ENCODE data around the gene BLZF1. TPM values are rescaled to one million over a fixed set of nuclear protein-coding genes. Genes with fewer than 3 reads are reported as not detected.
A peak's percentile ranks its signal among the peaks of the same experiment; 100 is the strongest.
"Not testable (repeated sequence)": the region's sequence is repeated elsewhere in the genome, so short reads cannot be mapped to it uniquely, and the experiment has no call there.

BLZF1 gene
- total and polyA plus RNA-seq, 3 experiments from 2014 or later, result 13.5 to 17.4 (median 14.0) TPM

DNA sequence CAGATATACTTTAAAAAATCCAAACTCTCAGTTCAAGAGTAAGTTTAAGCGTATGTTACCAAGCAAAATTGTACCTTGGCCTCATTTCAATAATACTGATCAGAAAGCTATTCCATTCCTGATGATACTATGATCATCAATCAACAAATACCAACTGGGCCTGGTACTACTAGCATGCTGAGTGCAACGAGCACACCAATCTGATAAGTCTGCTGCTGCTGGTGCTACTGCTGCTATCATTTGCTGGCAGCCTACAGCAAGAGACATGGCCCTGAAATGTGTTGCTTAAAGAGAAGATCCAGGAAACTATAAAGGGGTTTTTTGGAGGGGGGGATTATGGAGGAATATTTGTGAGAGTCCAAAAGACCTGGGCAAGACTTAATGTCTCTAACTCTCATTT lies 40.1 kb upstream of the BLZF1 start:
- Mint-ChIP-seq H3K4me3 (no peak overlapping the region), H3K36me3 (peaks cover 12 to 45% (median 13%) of the 10 kb centered on the region in 3 donors), H3K9me3 (peaks cover 12 to 29% (median 18%) of the 10 kb centered on the region in 5 donors), H3K27ac (no peak overlapping the region), H3K27me3 (no peaks in the 10 kb centered on the region), H3K4me1 (peaks cover 9 to 19% (median 14%) of the 10 kb centered on the region in 3 donors)
- POLR2A ChIA-PET, result no interaction called here
- no peak for DNase-seq
- Histone ChIP-seq H3K27me3 (ENCODE audit: insufficient read depth, low read length, poor library complexity, severe bottlenecking) (no peaks in the 10 kb centered on the region), H3K9me3 (ENCODE audit: low read length) (no peaks in the 10 kb centered on the region), H3K36me3 (ENCODE audit: insufficient read depth, low read length) (no peaks in the 10 kb centered on the region), H3K4me3 (ENCODE audit: low read length) (no peak overlapping the region), H3K4me1 (ENCODE audit: insufficient read depth, low read length) (peaks cover 6% of the 10 kb centered on the region), H3K27ac (ENCODE audit: low read depth, low read length) (no peak overlapping the region)
- CTCF ChIA-PET, result no interaction called here

- no peak overlapping the region for H3K4me3 Mint-ChIP-seq
- Histone ChIP-seq H3K27me3 (ENCODE audit: insufficient read depth, low read length, poor library complexity, severe bottlenecking) (no peaks in the 10 kb centered on the region), H3K36me3 (ENCODE audit: insufficient read depth, low read length) (no peaks in the 10 kb centered on the region), H3K4me3 (ENCODE audit: low read length) (no peak overlapping the region), H3K9me3 (ENCODE audit: low read length) (no peaks in the 10 kb centered on the region), H3K4me1 (ENCODE audit: insufficient read depth, low read length) (peaks cover 6% of the 10 kb centered on the region), H3K27ac (ENCODE audit: low read depth, low read length) (no peak overlapping the region)
- H3K9me3 Mint-ChIP-seq, result peaks cover 12 to 29% (median 18%) of the 10 kb centered on the region in 5 donors
- ChIA-PET CTCF (no interaction called here), POLR2A (no interaction called here)
- H3K4me1 Mint-ChIP-seq, result peaks cover 12 to 28% (median 21%) of the 10 kb centered on the region in 3 donors
- no peaks in the 10 kb centered on the region for H3K27me3 Mint-ChIP-seq
- peak overlapping the region in 1 of 8 donors; percentile 20 for H3K27ac Mint-ChIP-seq
- H3K36me3 Mint-ChIP-seq, result peaks cover 9 to 50% (median 11%) of the 10 kb centered on the region in 3 donors
- DNase-seq, result no peak
These were observed 38.6 kb upstream of the BLZF1 start for GRCh38 chr1:169329383-169329782.

GRCh38 chr1:169330927-169331326 lies 37.1 kb upstream of the BLZF1 start:
- Histone ChIP-seq H3K4me1 (ENCODE audit: insufficient read depth, low read length) (peaks cover 6% of the 10 kb centered on the region), H3K27ac (ENCODE audit: low read depth, low read length) (no peak overlapping the region), H3K36me3 (ENCODE audit: insufficient read depth, low read length) (no peaks in the 10 kb centered on the region), H3K4me3 (ENCODE audit: low read length) (no peak overlapping the region), H3K27me3 (ENCODE audit: insufficient read depth, low read length, poor library complexity, severe bottlenecking) (no peaks in the 10 kb centered on the region), H3K9me3 (ENCODE audit: low read length) (no peaks in the 10 kb centered on the region)
- no peak for DNase-seq
- CTCF ChIA-PET, result no interaction called here
- no peak overlapping the region for H3K27ac Mint-ChIP-seq
- H3K27me3 Mint-ChIP-seq, result no peaks in the 10 kb centered on the region
- peaks cover 12 to 33% (median 18%) of the 10 kb centered on the region in 5 donors for H3K9me3 Mint-ChIP-seq
- POLR2A ChIA-PET, result no interaction called here
- H3K4me1 Mint-ChIP-seq, result peaks cover 11 to 33% (median 21%) of the 10 kb centered on the region in 3 donors
- peaks cover 9 to 58% (median 21%) of the 10 kb centered on the region in 3 donors for H3K36me3 Mint-ChIP-seq
- H3K4me3 Mint-ChIP-seq, result no peak overlapping the region

DNA sequence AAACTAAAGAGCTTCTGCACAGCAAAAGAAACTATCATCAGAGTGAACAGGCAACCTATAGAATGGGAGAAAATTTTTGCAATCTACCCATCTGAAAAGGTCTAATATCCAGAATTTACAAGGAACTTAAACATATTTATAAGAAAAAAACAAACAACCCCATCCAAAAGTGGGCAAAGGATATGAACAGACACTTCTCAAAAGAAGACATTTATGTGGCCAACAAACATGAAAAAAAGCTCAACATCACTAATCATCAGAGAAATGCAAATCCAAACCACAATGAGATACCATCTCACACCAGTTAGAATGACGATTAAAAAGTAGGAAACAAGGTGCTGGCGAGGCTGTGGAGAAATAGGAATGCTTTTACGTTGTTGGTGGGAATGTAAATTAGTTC lies 33.3 kb upstream of the BLZF1 start:
- DNase-seq; H3K4me3 ChIP-seq (ENCODE audit: low read length); H3K27me3 Mint-ChIP-seq; H3K36me3 ChIP-seq (ENCODE audit: insufficient read depth, low read length); H3K27ac Mint-ChIP-seq; H3K4me1 ChIP-seq (ENCODE audit: insufficient read depth, low read length); H3K4me3 Mint-ChIP-seq; H3K27me3 ChIP-seq (ENCODE audit: insufficient read depth, low read length, poor library complexity, severe bottlenecking); POLR2A ChIA-PET; H3K27ac ChIP-seq (ENCODE audit: low read depth, low read length); H3K9me3 ChIP-seq (ENCODE audit: low read length): not testable (repeated sequence)
- H3K36me3 Mint-ChIP-seq, result peaks cover 10 to 53% (median 23%) of the 10 kb centered on the region in 3 donors
- H3K9me3 Mint-ChIP-seq, result peaks cover 5 to 22% (median 7%) of the 10 kb centered on the region in 5 donors
- CTCF ChIA-PET, result interaction anchor here (1.4 kb wide), 1 partner anchor 14 kb away, joined by 3 read pairs; no protein-coding TSS in a partner anchor
- H3K4me1 Mint-ChIP-seq, result peaks cover 10 to 27% (median 19%) of the 10 kb centered on the region in 3 donors

- H3K4me1 ChIP-seq (ENCODE audit: insufficient read depth, low read length); H3K9me3 ChIP-seq (ENCODE audit: low read length); H3K27me3 Mint-ChIP-seq; H3K27ac ChIP-seq (ENCODE audit: low read depth, low read length); DNase-seq; H3K27me3 ChIP-seq (ENCODE audit: insufficient read depth, low read length, poor library complexity, severe bottlenecking); POLR2A ChIA-PET; H3K4me3 Mint-ChIP-seq; H3K27ac Mint-ChIP-seq; H3K9me3 Mint-ChIP-seq; H3K36me3 ChIP-seq (ENCODE audit: insufficient read depth, low read length); H3K4me3 ChIP-seq (ENCODE audit: low read length): not testable (repeated sequence)
- peaks cover 11 to 33% (median 21%) of the 10 kb centered on the region in 3 donors for H3K4me1 Mint-ChIP-seq
- H3K36me3 Mint-ChIP-seq, result peaks cover 9 to 32% (median 22%) of the 10 kb centered on the region in 3 donors
- CTCF ChIA-PET, result interaction anchor here (1.2 kb wide), 1 partner anchor 11 kb away, joined by 5 read pairs; no protein-coding TSS in a partner anchor
These were observed 30.9 kb upstream of the BLZF1 start for GRCh38 chr1:169336947-169337715.

DNA sequence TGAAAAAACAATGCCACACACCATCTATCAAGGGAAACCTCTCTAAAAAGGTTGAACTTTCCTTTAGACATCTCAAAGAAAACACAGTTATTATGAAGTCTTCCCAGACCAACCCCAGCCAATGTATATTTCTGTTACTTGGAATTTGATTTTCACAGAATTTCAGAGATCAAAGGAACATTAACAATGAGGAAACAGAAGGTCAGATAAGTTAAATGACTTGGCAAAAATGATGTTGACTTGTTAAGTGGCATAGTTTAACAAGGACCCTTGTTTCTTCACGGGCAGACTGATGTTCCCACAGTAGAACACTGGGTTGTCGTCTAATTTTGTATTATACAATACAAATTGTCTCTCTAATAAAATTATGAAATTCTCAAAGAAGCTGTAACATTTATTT lies 29.4 kb upstream of the BLZF1 start:
- peak overlapping the region in 1 of 8 donors; percentile 38 for H3K27ac Mint-ChIP-seq
- H3K36me3 ChIP-seq (ENCODE audit: insufficient read depth, low read length), result no peaks in the 10 kb centered on the region
- ChIA-PET CTCF (no interaction called here), POLR2A (no interaction called here)
- H3K9me3 Mint-ChIP-seq, result peaks cover 0 to 4% (median 0%) of the 10 kb centered on the region in 5 donors
- peaks cover 5 to 26% (median 22%) of the 10 kb centered on the region in 3 donors for H3K36me3 Mint-ChIP-seq
- no peak for DNase-seq
- no peaks in the 10 kb centered on the region for H3K9me3 ChIP-seq (ENCODE audit: low read length)
- no peaks in the 10 kb centered on the region for H3K27me3 Mint-ChIP-seq
- H3K27me3 ChIP-seq (ENCODE audit: insufficient read depth, low read length, poor library complexity, severe bottlenecking), result no peaks in the 10 kb centered on the region
- H3K4me1 Mint-ChIP-seq, result peaks cover 8 to 32% (median 20%) of the 10 kb centered on the region in 3 donors
- H3K27ac ChIP-seq (ENCODE audit: low read depth, low read length), result no peak overlapping the region
- no peak overlapping the region for H3K4me3 ChIP-seq (ENCODE audit: low read length)
- no peak overlapping the region for H3K4me3 Mint-ChIP-seq
- H3K4me1 ChIP-seq (ENCODE audit: insufficient read depth, low read length), result no peaks in the 10 kb centered on the region

DNA sequence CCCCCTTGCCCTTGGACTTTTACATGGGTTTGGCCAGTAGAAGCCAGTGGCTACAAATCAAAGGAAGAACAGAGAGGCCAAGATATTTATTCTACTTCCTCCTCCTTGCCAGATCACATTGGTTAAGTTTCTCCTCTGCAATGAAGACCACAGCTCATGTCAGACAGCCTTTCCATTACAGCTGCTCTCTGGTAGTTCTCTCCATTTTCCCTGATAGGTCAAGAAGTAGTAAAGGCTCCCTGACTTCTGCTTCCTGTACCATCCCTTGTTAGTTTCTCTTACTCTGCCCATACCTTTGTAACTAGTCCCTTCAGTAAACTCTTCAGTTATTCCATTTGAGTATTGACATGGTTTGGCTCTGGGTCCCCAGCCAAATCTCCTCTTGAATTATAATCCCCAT lies 28.2 kb upstream of the BLZF1 start:
- no peaks in the 10 kb centered on the region for H3K9me3 ChIP-seq (ENCODE audit: low read length)
- CTCF ChIA-PET, result no interaction called here
- H3K27ac Mint-ChIP-seq, result peak overlapping the region in 2 of 8 donors; percentile 15 to 31
- no peak overlapping the region for H3K4me3 ChIP-seq (ENCODE audit: low read length)
- H3K27me3 ChIP-seq (ENCODE audit: insufficient read depth, low read length, poor library complexity, severe bottlenecking), result no peaks in the 10 kb centered on the region
- peaks cover 0 to 3% (median 0%) of the 10 kb centered on the region in 5 donors for H3K9me3 Mint-ChIP-seq
- H3K27ac ChIP-seq (ENCODE audit: low read depth, low read length), result no peak overlapping the region
- H3K4me1 ChIP-seq (ENCODE audit: insufficient read depth, low read length), result no peaks in the 10 kb centered on the region
- POLR2A ChIA-PET, result no interaction called here
- peak overlapping the region in 1 of 7 donors; percentile 13 for H3K4me3 Mint-ChIP-seq
- H3K27me3 Mint-ChIP-seq, result no peaks in the 10 kb centered on the region
- no peak for DNase-seq
- peaks cover 5 to 17% (median 15%) of the 10 kb centered on the region in 3 donors for H3K36me3 Mint-ChIP-seq
- H3K4me1 Mint-ChIP-seq, result peaks cover 5 to 20% (median 14%) of the 10 kb centered on the region in 3 donors
- no peaks in the 10 kb centered on the region for H3K36me3 ChIP-seq (ENCODE audit: insufficient read depth, low read length)

DNA sequence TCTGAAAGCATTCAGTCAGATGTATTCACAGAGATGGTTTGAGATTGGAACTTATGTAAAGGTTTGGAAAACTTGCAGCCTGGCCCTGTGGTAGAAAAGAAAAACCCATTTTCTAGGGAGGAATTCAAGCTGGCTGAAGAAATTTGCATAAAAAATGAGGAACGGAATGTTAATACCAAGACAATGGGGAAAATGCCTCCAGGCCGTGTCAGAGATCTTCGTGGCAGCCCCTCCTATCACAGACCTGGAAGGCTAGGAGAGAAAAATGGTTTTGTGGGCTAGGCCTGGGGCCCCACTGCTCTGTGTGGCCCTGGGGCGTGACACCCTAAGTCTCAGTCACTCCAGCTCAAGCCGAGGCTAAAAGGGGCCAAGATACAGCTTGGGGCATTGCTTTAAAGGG lies 27.1 kb upstream of the BLZF1 start:
- no peaks in the 10 kb centered on the region for H3K36me3 ChIP-seq (ENCODE audit: insufficient read depth, low read length)
- Mint-ChIP-seq H3K36me3 (peaks cover 7 to 11% (median 10%) of the 10 kb centered on the region in 3 donors), H3K4me1 (peaks cover 5 to 19% (median 14%) of the 10 kb centered on the region in 3 donors), H3K27me3 (no peaks in the 10 kb centered on the region), H3K9me3 (no peaks in the 10 kb centered on the region), H3K4me3 (no peak overlapping the region), H3K27ac (peak overlapping the region in 1 of 8 donors; percentile 33)
- H3K4me1 ChIP-seq (ENCODE audit: insufficient read depth, low read length), result no peaks in the 10 kb centered on the region
- ChIA-PET POLR2A (interaction anchor here (0.6 kb wide), 1 partner anchor 437 kb away, joined by 3 read pairs; no protein-coding TSS in a partner anchor), CTCF (no interaction called here)
- no peak for DNase-seq
- no peaks in the 10 kb centered on the region for H3K9me3 ChIP-seq (ENCODE audit: low read length)
- no peak overlapping the region for H3K4me3 ChIP-seq (ENCODE audit: low read length)
- no peaks in the 10 kb centered on the region for H3K27me3 ChIP-seq (ENCODE audit: insufficient read depth, low read length, poor library complexity, severe bottlenecking)
- no peak overlapping the region for H3K27ac ChIP-seq (ENCODE audit: low read depth, low read length)

All from CD8-positive, alpha-beta memory T cell (primary cell).